ENCODE results near the gene STK17A.
"Not testable (repeated sequence)": the region's sequence is repeated elsewhere in the genome, so short reads cannot be mapped to it uniquely, and the experiment has no call there.

The STK17A gene

DNA sequence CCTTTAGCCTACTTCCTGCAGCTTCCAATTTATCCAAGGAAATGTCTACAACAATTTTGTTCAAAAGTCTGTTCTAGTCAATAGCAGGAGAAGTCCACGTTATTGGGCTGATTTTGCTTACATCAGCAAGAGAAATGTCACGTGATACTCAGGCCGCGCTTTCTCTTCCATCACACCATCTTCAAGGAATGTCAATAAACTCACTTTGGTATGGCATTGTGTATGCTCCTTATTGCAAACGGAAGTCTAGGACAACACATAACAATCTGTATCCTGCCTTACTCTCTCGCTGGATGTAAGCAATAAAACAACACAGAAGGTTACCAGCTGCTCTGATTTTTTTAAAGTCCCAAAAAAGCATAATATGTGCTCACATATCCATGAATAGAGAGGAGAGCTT, 17.1 kb upstream of the STK17A start:
- no peak for DNase-seq
- no peaks in the 10 kb centered on the region for H3K4me1 ChIP-seq (ENCODE audit: control insufficient read depth, insufficient read depth, low read length, poor library complexity, severe bottlenecking)
- no peaks in the 10 kb centered on the region for H3K9me3 ChIP-seq (ENCODE audit: control insufficient read depth, low read length)
- H3K27ac ChIP-seq (ENCODE audit: insufficient read depth, low read length, poor library complexity, severe bottlenecking), result no peak overlapping the region
- H3K27me3 ChIP-seq (replicated peaks; ENCODE audit: control insufficient read depth, insufficient read depth, low read length, poor library complexity, severe bottlenecking), result no peaks in the 10 kb centered on the region
- no peaks in the 10 kb centered on the region for H3K36me3 ChIP-seq (ENCODE audit: control insufficient read depth, insufficient read depth, low read length)
- no peak overlapping the region for H3K4me3 ChIP-seq (ENCODE audit: insufficient read depth, low read depth, low read length, poor library complexity, severe bottlenecking)

DNA sequence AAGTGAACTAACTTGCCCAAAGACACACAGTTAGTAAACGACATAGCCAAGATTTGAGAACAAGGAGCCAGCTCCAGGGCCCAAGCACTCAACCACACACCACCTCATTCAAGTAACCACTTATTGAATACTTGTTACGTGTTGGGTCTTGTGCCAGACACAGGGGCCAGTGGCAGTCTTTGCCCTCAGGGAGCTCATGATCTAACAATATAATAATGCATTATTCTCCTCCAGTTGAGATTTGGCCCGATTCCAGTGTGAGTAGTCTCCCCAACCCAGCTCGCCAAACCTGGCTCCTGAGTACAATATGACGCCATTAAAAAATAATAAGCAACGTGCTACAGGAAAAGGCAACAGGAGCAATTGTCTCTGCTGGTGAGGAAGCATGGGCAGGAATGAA, 14.4 kb upstream of the STK17A start:
- Histone ChIP-seq H3K27me3 (replicated peaks; ENCODE audit: control insufficient read depth, insufficient read depth, low read length, poor library complexity, severe bottlenecking) (no peaks in the 10 kb centered on the region), H3K4me1 (ENCODE audit: control insufficient read depth, insufficient read depth, low read length, poor library complexity, severe bottlenecking) (no peaks in the 10 kb centered on the region), H3K9me3 (ENCODE audit: control insufficient read depth, low read length) (no peaks in the 10 kb centered on the region), H3K27ac (ENCODE audit: insufficient read depth, low read length, poor library complexity, severe bottlenecking) (no peak overlapping the region), H3K4me3 (ENCODE audit: insufficient read depth, low read depth, low read length, poor library complexity, severe bottlenecking) (no peak overlapping the region), H3K36me3 (ENCODE audit: control insufficient read depth, insufficient read depth, low read length) (no peaks in the 10 kb centered on the region)
- DNase-seq, result no peak

DNA sequence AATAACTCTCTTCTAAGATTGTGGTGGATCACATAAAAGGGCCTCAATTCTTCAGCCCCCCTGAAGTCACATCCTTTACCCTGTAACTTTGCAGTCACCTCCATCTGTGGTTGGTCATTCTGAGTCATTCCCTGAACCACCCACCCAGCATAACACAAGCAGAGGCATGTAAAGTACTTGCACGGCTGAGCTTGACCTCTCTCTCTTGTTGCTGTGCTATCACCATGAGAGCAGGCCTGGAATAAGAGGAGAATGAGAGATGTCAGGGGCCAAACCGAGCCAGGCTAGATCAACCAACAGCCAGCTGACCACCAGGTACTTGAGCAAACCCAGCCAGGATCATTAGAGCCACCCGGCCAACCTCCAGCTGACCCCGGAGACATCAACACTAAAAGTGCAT, 13.5 kb upstream of the STK17A start:
- no peak for DNase-seq
- Histone ChIP-seq H3K36me3 (ENCODE audit: control insufficient read depth, insufficient read depth, low read length) (no peaks in the 10 kb centered on the region), H3K27me3 (replicated peaks; ENCODE audit: control insufficient read depth, insufficient read depth, low read length, poor library complexity, severe bottlenecking) (no peaks in the 10 kb centered on the region), H3K4me1 (ENCODE audit: control insufficient read depth, insufficient read depth, low read length, poor library complexity, severe bottlenecking) (no peaks in the 10 kb centered on the region), H3K27ac (ENCODE audit: insufficient read depth, low read length, poor library complexity, severe bottlenecking) (no peak overlapping the region), H3K4me3 (ENCODE audit: insufficient read depth, low read depth, low read length, poor library complexity, severe bottlenecking) (no peak overlapping the region), H3K9me3 (ENCODE audit: control insufficient read depth, low read length) (no peaks in the 10 kb centered on the region)

DNA sequence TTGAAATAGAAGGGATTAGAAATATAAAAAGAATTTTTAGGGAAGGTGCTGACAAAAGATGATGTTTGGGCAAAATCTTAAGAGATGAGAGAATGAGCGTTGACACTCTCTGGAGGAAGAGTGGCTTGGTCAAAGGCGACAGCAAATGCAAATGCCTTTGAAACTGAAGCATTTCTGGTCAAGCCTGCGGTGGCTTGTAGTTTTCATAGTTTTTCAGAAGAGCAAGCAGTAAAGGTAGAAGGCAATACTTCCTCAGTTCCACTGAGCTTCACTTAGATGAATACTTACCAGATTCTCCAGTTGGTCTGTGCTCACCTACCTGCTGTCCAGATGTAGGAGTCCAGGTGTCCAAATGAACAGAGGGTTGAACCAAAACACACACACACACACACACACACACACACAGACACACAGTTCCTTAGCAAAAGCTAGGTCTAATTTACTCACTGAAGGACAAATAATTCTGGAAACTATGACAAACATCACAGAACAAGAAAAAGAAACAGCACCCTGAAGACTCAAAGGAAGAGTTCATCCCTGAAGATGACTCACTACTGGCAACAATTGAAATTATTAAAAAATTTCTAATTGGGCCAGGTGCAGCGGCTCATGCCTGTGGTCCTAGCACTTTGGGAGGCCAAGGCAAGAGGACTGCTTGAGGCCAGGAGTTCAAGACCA, 12.1 kb upstream of the STK17A start:
- no peak overlapping the region for H3K4me3 ChIP-seq (ENCODE audit: insufficient read depth, low read depth, low read length, poor library complexity, severe bottlenecking)
- H3K27me3 ChIP-seq (replicated peaks; ENCODE audit: control insufficient read depth, insufficient read depth, low read length, poor library complexity, severe bottlenecking), result no peaks in the 10 kb centered on the region
- H3K27ac ChIP-seq (ENCODE audit: insufficient read depth, low read length, poor library complexity, severe bottlenecking), result no peak overlapping the region
- no peaks in the 10 kb centered on the region for H3K4me1 ChIP-seq (ENCODE audit: control insufficient read depth, insufficient read depth, low read length, poor library complexity, severe bottlenecking)
- H3K36me3 ChIP-seq (ENCODE audit: control insufficient read depth, insufficient read depth, low read length), result no peaks in the 10 kb centered on the region
- DNase-seq, result no peak
- H3K9me3 ChIP-seq (ENCODE audit: control insufficient read depth, low read length), result no peaks in the 10 kb centered on the region

DNA sequence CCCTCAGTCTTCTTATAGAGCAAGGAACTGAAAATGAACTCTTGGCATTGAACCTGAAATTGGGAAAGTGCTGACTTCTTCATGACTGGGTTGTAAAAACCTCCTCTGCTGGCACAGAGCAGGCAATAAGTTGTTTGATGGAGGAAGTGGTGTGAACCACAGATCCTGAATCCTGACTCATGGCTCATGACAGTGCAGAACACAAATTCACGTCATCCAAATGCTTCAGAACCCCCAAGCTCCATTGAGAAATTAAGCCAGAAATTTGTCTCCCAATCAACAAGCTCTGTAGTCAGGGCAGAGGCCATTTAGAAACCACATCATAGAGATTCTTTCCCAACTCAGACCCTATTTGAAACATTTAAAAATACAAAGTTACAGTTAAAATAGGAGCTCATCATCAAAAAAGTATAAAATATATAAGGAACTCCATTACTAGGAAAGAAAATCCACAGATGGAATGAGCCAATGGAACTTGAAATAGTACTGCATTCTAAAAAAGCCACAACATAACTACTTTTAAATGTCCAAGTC, 10.3 kb upstream of the STK17A start:
- no peaks in the 10 kb centered on the region for H3K4me1 ChIP-seq (ENCODE audit: control insufficient read depth, insufficient read depth, low read length, poor library complexity, severe bottlenecking)
- H3K9me3 ChIP-seq (ENCODE audit: control insufficient read depth, low read length), result no peaks in the 10 kb centered on the region
- no peaks in the 10 kb centered on the region for H3K36me3 ChIP-seq (ENCODE audit: control insufficient read depth, insufficient read depth, low read length)
- no peaks in the 10 kb centered on the region for H3K27me3 ChIP-seq (replicated peaks; ENCODE audit: control insufficient read depth, insufficient read depth, low read length, poor library complexity, severe bottlenecking)
- DNase-seq, result no peak
- H3K4me3 ChIP-seq (ENCODE audit: insufficient read depth, low read depth, low read length, poor library complexity, severe bottlenecking), result no peak overlapping the region
- H3K27ac ChIP-seq (ENCODE audit: insufficient read depth, low read length, poor library complexity, severe bottlenecking), result no peak overlapping the region

DNA sequence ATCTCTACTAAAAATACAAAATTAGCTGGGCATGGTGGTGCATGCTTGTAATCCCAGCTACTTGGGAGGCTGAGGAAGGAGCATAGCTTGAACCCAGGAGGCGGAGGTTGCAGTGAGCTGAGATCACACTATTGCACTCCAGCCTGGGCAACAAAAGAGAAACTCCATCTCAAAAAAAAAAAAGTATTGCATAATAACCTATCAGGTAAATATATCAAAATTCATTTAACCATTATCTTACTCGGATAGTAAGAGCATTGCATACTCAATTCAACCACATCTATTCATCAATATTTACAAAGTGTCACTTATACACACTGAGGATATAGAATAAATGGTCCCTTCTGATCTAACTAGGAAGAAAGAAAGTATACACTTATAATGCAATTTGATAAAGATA, 9.1 kb upstream of the STK17A start:
- not testable (repeated sequence) for H3K4me1 ChIP-seq (ENCODE audit: control insufficient read depth, insufficient read depth, low read length, poor library complexity, severe bottlenecking); H3K9me3 ChIP-seq (ENCODE audit: control insufficient read depth, low read length); DNase-seq; H3K27me3 ChIP-seq (replicated peaks; ENCODE audit: control insufficient read depth, insufficient read depth, low read length, poor library complexity, severe bottlenecking); H3K4me3 ChIP-seq (ENCODE audit: insufficient read depth, low read depth, low read length, poor library complexity, severe bottlenecking); H3K36me3 ChIP-seq (ENCODE audit: control insufficient read depth, insufficient read depth, low read length); H3K27ac ChIP-seq (ENCODE audit: insufficient read depth, low read length, poor library complexity, severe bottlenecking)

DNA sequence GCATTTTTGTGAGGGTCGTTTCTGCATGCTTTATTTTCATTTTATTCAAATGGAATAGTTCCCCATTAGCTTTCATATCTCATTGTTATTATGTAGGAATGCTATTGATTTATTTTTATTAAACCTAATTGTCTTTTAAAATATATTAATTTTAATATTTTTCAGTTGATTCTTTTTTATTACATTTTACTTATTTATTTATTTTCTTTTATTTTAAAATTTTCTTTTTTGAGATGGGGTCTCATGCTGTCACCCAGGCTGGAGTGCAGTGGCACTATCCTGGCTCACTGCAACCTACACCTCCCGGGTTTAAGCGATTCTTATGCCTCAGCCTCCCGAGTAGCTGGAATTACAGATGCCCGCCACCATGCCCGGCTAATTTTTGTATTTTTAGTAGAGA, 7.4 kb upstream of the STK17A start:
- no peaks in the 10 kb centered on the region for H3K4me1 ChIP-seq (ENCODE audit: control insufficient read depth, insufficient read depth, low read length, poor library complexity, severe bottlenecking)
- no peaks in the 10 kb centered on the region for H3K27me3 ChIP-seq (replicated peaks; ENCODE audit: control insufficient read depth, insufficient read depth, low read length, poor library complexity, severe bottlenecking)
- H3K4me3 ChIP-seq (ENCODE audit: insufficient read depth, low read depth, low read length, poor library complexity, severe bottlenecking), result no peak overlapping the region
- no peaks in the 10 kb centered on the region for H3K9me3 ChIP-seq (ENCODE audit: control insufficient read depth, low read length)
- H3K36me3 ChIP-seq (ENCODE audit: control insufficient read depth, insufficient read depth, low read length), result no peaks in the 10 kb centered on the region
- no peak for DNase-seq
- H3K27ac ChIP-seq (ENCODE audit: insufficient read depth, low read length, poor library complexity, severe bottlenecking), result no peak overlapping the region

DNA sequence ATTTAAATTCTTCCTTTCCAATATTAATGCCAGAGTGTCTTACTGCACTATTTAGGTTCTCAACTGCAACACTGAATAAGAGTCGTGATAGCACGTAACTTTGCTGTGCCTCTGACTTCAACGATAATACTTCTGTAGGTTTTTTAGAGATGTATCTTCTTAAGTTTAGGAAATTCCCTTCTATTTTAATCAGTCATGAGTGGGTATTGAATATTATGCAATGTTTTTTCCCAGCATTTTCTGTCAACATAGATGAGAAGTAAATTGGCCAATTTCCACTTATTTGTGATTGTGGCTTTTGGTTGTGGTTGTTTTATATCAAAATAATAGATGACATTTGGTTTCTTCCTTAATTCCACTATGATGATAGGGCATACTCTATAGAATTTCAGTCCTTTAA, 6.7 kb upstream of the STK17A start:
- no peaks in the 10 kb centered on the region for H3K36me3 ChIP-seq (ENCODE audit: control insufficient read depth, insufficient read depth, low read length)
- no peak overlapping the region for H3K27ac ChIP-seq (ENCODE audit: insufficient read depth, low read length, poor library complexity, severe bottlenecking)
- H3K4me3 ChIP-seq (ENCODE audit: insufficient read depth, low read depth, low read length, poor library complexity, severe bottlenecking), result no peak overlapping the region
- DNase-seq, result no peak
- H3K27me3 ChIP-seq (replicated peaks; ENCODE audit: control insufficient read depth, insufficient read depth, low read length, poor library complexity, severe bottlenecking), result no peaks in the 10 kb centered on the region
- H3K9me3 ChIP-seq (ENCODE audit: control insufficient read depth, low read length), result no peaks in the 10 kb centered on the region
- no peaks in the 10 kb centered on the region for H3K4me1 ChIP-seq (ENCODE audit: control insufficient read depth, insufficient read depth, low read length, poor library complexity, severe bottlenecking)

DNA sequence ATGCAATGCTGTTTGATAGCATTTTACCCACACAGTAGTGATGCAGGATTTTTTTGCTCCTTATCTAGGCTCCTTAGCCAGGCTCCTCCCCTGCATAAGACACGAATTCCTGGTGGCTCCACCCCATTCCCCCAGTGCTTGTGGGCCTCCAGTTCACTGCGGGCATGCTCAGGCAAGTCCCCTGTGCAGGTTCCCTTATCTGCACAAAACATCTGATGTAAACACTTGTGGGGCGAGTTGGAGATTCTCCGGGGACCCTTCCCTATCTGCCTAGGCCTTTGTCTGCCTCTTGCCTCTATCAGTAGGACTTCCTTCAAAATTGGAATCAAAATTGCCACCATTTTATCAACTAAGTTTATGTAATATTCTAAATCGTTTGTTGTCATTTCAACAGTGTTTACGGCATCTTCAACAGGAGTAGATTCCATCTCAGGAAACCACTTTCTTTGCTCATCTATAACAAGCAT, 5.4 kb upstream of the STK17A start:
- Histone ChIP-seq H3K27ac (ENCODE audit: insufficient read depth, low read length, poor library complexity, severe bottlenecking) (no peak overlapping the region), H3K36me3 (ENCODE audit: control insufficient read depth, insufficient read depth, low read length) (no peaks in the 10 kb centered on the region), H3K4me3 (ENCODE audit: insufficient read depth, low read depth, low read length, poor library complexity, severe bottlenecking) (no peak overlapping the region), H3K27me3 (replicated peaks; ENCODE audit: control insufficient read depth, insufficient read depth, low read length, poor library complexity, severe bottlenecking) (no peaks in the 10 kb centered on the region), H3K4me1 (ENCODE audit: control insufficient read depth, insufficient read depth, low read length, poor library complexity, severe bottlenecking) (no peaks in the 10 kb centered on the region), H3K9me3 (ENCODE audit: control insufficient read depth, low read length) (no peaks in the 10 kb centered on the region)
- DNase-seq, result no peak

DNA sequence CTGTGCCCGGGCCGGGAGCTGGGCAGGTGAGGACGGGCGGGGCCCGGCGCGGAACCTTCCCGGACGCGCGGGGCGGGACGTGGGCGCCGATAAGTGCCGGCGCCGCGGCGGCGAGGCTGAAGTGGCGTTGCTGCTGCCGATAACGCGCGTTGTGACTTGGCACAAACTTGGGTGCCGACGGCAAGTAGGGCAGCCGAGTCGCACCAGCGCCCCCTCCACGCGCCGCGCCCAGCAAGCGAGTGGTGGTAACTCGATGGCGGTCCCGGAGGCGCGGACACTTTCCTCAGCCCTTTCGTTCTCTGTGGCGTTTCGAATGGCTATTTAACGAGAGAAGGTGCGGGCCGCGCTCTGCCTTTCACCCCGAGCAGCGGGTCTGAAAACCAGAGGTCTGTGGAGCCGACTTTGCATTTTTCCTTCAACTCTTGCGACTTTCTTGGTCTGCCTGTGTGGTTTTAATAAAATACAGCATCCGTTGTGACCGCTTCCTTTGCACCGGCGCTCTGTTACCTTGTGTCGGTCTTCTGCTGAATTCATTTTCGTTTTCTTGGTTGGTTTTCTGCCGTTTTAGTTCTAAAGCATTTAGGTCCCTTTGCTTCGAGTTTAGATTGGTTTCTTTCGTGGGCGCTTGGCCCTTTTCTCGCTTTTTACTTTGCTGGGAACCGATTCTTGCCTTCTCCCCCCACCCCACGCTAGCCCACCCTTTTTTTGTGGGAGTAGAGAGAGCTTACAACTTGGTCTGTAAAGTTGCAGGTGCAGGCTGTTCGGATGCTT, 701 bp downstream of the STK17A start:
- Histone ChIP-seq H3K4me3 (ENCODE audit: insufficient read depth, low read depth, low read length, poor library complexity, severe bottlenecking) (peak overlapping the region; percentile 91), H3K9me3 (ENCODE audit: control insufficient read depth, low read length) (no peaks in the 10 kb centered on the region), H3K27ac (ENCODE audit: insufficient read depth, low read length, poor library complexity, severe bottlenecking) (peak overlapping the region; percentile 94), H3K27me3 (replicated peaks; ENCODE audit: control insufficient read depth, insufficient read depth, low read length, poor library complexity, severe bottlenecking) (no peaks in the 10 kb centered on the region), H3K36me3 (ENCODE audit: control insufficient read depth, insufficient read depth, low read length) (no peaks in the 10 kb centered on the region), H3K4me1 (ENCODE audit: control insufficient read depth, insufficient read depth, low read length, poor library complexity, severe bottlenecking) (peaks cover 25% of the 10 kb centered on the region)
- DNase-seq, result peak; percentile 52 to 56 (median 55)
